Mesodermal cell (in vitro differentiated cells): ENCODE results near the gene AUTS2.

Experiments
- H3K27ac ChIP-seq: 2 replicates; pipeline ENCODE4 v1.7.0; 2013; ENCODE audit warnings: mild to moderate bottlenecking, low read depth, low read length, moderate library complexity; ENCODE audit not compliant: severe bottlenecking
- H3K36me3 ChIP-seq: 2 replicates; pipeline ENCODE4 v1.7.1; 2013; ENCODE audit warnings: mild to moderate bottlenecking, low read length, moderate library complexity; ENCODE audit not compliant: control insufficient read depth, insufficient read depth
- H3K4me1 ChIP-seq: one replicate; pipeline ENCODE4 v1.7.1; 2013; ENCODE audit warnings: mild to moderate bottlenecking, low read length; ENCODE audit not compliant: insufficient read depth, control insufficient read depth, poor library complexity, severe bottlenecking
- H3K4me3 ChIP-seq: 2 replicates; pipeline ENCODE4 v1.7.0; 2013; ENCODE audit warnings: low read length, control low read depth, mild to moderate bottlenecking; ENCODE audit not compliant: insufficient read depth, poor library complexity, severe bottlenecking; ENCODE audit errors: extremely low read depth
- H3K9me3 ChIP-seq: 2 replicates; pipeline ENCODE4 v1.7.1; 2013; ENCODE audit warnings: mild to moderate bottlenecking, low read length, moderate library complexity; ENCODE audit not compliant: control insufficient read depth
- WGBS, 2 experiments: methylation state at CpG; one replicate each; pipeline ENCODE4 v1.1.5; 2013; ENCODE audit warnings: missing lambda C conversion rate in 2 of 2; ENCODE audit not compliant: insufficient coverage in 2 of 2; 5-methylcytosine and 5-hydroxymethylcytosine counted together

AUTS2 gene

DNA sequence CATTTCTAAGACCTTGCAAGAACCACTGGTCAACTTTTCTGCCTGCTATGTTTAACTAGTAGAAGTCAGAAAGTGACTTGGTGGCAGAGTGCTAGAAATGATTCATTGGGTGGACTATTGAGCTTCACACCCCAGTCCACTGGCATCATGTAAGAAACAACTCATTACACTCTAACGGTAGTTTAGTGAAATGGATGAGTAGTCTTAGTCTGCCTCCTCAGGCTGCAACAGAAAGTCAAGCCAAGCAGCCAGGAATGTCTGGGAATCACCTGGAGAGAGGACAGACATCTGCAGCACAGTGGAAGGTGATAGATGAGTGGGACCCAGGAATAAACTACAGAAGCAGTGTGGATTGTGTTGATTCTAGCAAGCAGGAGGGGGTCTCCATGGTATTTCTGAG lies 125.4 kb downstream of the AUTS2 start:
- no peaks in the 10 kb centered on the region for H3K36me3 ChIP-seq
- H3K4me3 ChIP-seq = no peak overlapping the region
- H3K9me3 ChIP-seq = no peaks in the 10 kb centered on the region
- no CpG with 5 or more reads among the region's 1 CpG for WGBS, 2 experiments
- H3K27ac ChIP-seq = no peak overlapping the region
- H3K4me1 ChIP-seq = peaks cover 7% of the 10 kb centered on the region

DNA sequence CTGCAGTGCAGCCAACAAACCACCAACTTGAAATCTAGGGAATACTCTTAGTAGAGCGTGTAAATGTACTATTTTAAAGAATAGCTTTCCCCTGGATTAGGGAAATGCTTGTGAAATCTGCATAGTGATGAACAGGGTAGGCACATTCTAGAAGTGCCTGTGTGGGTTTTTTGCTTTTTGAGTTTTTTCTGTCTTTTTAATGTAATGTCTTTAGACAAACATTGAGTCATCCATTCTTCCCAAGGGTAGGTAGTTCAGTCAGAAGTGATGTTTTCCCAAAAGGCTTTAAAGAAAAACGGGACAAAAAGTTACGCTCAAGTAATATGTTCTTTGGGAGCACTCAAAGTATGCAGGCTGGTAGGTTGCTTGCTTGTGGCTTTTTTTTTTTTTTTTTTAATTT lies 130.0 kb downstream of the AUTS2 start:
- WGBS, 2 experiments = 79 to 100% methylated on average over 1 to 2 of the region's 3 CpGs
- Histone ChIP-seq H3K9me3 (no peaks in the 10 kb centered on the region), H3K27ac (no peak overlapping the region), H3K36me3 (no peaks in the 10 kb centered on the region), H3K4me3 (no peak overlapping the region), H3K4me1 (peaks cover 9% of the 10 kb centered on the region)

DNA sequence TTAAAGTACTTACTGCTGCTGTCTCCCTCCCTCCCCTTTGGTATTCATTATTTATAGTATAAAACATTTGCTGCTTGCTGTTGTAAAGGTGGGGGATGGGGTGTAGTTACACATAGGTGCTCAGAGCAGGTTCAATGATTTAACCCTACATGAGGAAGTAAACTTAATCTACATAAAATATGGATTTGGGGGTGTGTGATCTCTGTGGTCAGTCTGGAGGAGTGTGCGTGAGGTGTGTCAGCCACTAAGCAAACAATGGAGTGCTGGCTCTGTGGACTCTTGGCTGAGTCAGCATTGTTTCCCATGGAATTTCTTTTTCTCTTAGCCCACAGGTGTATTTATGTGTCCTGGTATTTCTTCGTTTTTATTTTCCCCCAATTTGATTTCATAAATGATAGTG lies 133.9 kb downstream of the AUTS2 start:
- H3K4me3 ChIP-seq = no peak overlapping the region
- H3K36me3 ChIP-seq = no peaks in the 10 kb centered on the region
- no peaks in the 10 kb centered on the region for H3K9me3 ChIP-seq
- peaks cover 20% of the 10 kb centered on the region for H3K4me1 ChIP-seq
- H3K27ac ChIP-seq = no peak overlapping the region
- 80 to 100% methylated on average over 1 of the region's 2 CpGs for WGBS, 2 experiments

DNA sequence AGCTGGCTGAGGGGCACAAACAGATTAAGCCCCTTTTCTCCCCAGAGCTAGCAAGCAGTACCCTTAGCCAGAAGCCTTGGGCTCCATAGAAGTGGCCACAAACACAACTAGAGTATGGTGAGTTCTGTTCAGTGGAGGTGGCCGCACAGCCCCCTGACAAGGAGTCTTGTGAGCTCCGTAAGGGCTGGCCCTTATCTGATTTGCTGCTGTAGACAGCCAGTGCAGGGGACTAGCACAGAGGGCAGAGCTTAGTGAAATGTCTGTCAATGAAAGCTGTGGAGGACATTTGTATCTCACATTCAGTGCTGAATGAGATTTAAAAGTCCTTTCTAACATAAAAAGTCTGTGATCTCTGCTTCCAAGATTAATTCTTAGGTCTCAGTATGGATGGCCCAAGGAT lies 137.3 kb downstream of the AUTS2 start:
- WGBS, 2 experiments = 60 to 83% methylated on average over 2 of the region's 2 CpGs
- no peak overlapping the region for H3K27ac ChIP-seq
- peaks cover 39% of the 10 kb centered on the region for H3K4me1 ChIP-seq
- no peak overlapping the region for H3K4me3 ChIP-seq
- no peaks in the 10 kb centered on the region for H3K36me3 ChIP-seq
- H3K9me3 ChIP-seq = no peaks in the 10 kb centered on the region

DNA sequence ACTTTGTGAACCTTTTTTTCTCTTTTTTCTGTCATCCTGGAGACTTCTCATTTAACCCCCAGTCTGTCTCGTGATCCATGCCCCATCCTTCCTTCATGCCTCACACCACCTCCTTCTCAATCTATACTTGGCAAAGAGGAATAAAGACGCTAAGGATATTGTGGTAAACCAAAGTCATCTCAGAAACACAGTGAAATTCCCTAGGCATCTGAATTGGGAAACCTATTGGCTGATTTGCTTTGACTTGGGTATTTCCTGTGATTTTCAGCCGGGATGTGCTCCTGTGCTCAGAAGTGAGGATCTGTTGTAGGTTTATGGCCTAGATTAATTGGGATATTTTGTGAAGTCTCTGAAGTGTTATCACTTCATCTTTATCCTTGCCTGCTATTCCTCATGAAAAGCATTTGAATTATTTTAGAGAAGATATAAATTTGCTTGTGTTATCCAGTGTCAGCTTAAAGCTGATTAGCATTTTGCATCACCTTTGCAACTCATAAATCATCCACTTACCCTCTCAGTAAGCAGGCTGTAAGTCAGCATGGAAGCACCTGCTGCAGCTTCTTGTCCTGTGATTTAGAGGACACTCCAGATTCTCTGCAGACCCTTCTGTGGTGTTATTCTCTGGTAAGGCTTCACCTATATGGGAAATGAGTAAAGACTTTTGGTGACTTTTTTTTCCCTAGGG lies 138.0 kb downstream of the AUTS2 start:
- no peaks in the 10 kb centered on the region for H3K9me3 ChIP-seq
- H3K4me3 ChIP-seq = no peak overlapping the region
- 80 to 83% methylated on average over 1 of the region's 3 CpGs for WGBS, 2 experiments
- H3K27ac ChIP-seq = no peak overlapping the region
- H3K4me1 ChIP-seq = peaks cover 39% of the 10 kb centered on the region
- no peaks in the 10 kb centered on the region for H3K36me3 ChIP-seq

DNA sequence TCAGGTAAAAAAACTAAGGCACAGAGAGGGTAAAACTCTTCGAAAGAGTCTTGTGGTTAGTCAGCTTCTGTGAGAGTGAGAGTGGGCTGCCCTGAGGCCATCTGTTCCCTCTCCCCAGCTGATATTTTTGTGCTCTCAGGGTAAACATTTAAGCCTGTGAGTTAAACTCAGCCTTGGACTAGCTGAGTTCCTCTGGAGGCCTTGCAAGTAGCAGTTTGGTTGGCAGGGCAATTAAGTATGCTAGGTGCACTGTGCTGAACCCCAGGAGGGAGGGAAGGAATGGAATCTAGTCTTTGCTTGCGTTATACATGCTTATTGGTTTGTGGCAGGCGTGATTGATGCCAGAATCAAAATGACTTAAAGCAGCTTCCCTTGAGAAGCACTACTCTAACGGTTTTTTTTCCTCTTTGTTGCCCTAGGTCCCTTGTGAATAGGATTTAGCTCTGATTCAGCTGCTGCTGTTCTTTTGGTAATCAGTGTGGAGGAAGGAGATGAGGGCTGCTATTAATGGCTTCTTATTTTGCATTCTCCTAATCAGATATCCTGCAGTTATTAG lies 140.2 kb downstream of the AUTS2 start:
- Histone ChIP-seq H3K36me3 (no peaks in the 10 kb centered on the region), H3K27ac (peak overlapping the region; percentile 61), H3K9me3 (no peaks in the 10 kb centered on the region), H3K4me3 (no peak overlapping the region), H3K4me1 (peaks cover 39% of the 10 kb centered on the region)
- WGBS, 2 experiments = 18 to 31% methylated on average over 2 to 3 of the region's 4 CpGs

DNA sequence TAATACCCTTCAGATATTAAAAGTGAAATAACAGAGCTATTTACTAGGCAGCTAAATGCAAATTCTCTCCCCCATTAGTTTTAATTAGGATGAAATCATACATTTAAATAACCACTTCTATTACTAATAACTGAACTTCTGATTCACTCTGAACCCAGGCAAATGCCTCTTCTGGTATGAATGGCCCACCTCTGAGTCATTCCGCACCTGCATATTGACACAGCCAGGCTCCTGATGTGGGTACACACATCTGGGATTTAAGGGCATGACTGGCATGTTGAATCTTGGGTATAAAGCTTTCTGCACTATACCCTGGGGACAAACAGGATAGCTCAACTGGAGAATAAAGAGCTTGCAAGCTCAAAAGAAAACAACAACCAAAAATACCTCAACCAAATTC lies 140.9 kb downstream of the AUTS2 start:
- H3K4me1 ChIP-seq = peaks cover 39% of the 10 kb centered on the region
- no peaks in the 10 kb centered on the region for H3K9me3 ChIP-seq
- H3K36me3 ChIP-seq = no peaks in the 10 kb centered on the region
- H3K4me3 ChIP-seq = no peak overlapping the region
- no peak overlapping the region for H3K27ac ChIP-seq
- 80% methylated on average over 1 of the region's 1 CpG; no CpG with 5 or more reads in 1 of the 2 experiments for WGBS, 2 experiments

DNA sequence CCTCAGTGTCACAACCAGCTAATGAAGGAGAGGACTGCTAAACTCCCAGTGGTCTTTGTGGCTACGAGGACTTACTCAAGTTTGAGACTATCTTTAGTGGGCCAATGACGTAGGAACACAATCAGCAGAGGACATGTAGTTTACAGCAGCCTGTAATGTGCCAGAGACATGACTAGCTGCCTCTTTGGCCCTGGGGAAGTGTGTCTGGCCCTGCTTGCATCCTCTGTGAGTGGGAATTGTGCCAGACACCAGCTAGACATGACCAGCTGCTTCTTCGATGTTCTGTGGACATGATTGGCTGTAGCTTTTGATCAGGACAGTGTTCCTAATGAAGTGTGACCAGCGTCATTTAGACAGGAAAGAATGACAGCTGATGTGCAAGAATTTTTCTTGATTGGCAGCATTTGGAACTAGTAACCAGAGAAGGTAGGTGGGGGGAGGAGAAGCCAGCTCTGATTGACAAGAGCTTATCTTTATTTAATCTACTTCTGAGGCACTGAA lies 141.7 kb downstream of the AUTS2 start:
- Histone ChIP-seq H3K27ac (peak overlapping the region; percentile 43), H3K4me1 (peaks cover 39% of the 10 kb centered on the region), H3K4me3 (no peak overlapping the region), H3K9me3 (no peaks in the 10 kb centered on the region), H3K36me3 (no peaks in the 10 kb centered on the region)
- 76 to 90% methylated on average over 4 of the region's 4 CpGs for WGBS, 2 experiments

DNA sequence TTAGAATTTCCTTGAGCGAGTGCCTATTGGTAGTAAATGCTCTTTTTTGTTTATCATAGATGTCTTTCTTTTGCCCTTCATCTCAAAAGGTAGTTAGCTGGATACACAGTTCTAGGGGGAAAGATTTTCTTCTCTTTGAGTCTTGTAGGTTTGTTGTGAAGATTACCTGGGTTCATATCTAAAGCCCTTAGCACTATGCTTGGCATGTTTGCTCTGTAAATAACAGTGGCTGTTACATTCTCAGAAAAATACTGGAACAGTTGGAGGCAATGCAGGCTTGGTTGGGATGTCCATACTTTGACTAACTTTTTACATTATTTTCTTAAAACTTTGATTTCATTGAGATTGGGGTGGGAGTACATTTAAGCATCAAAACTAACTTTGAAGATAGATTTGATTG lies 144.0 kb downstream of the AUTS2 start:
- Histone ChIP-seq H3K9me3 (no peaks in the 10 kb centered on the region), H3K27ac (no peak overlapping the region), H3K4me3 (no peak overlapping the region), H3K36me3 (no peaks in the 10 kb centered on the region), H3K4me1 (peaks cover 29% of the 10 kb centered on the region)
- 100% methylated on average over 1 of the region's 1 CpG; no CpG with 5 or more reads in 1 of the 2 experiments for WGBS, 2 experiments

DNA sequence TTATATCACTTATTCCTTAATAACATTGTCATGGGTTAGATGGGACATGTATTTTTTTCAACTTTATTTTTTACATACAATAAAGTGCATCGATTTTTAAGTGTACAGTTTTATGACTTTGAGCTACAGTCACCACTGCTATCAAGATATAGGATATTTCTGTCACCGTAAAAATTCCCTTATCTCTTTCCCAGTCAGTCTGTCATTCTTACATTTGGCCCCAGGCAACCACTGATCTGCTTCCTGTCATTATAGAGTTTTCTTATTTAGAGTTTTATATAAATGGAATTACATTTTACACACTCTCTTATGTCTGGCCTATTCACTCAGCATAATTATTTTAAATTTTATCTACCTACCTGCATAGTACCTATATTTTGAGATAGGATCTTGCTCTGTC lies 145.2 kb downstream of the AUTS2 start:
- Histone ChIP-seq H3K4me1 (peaks cover 23% of the 10 kb centered on the region), H3K27ac (no peak overlapping the region), H3K4me3 (no peak overlapping the region), H3K36me3 (no peaks in the 10 kb centered on the region), H3K9me3 (no peaks in the 10 kb centered on the region)
- no CpG with 5 or more reads among the region's 2 CpGs for WGBS, 2 experiments

DNA sequence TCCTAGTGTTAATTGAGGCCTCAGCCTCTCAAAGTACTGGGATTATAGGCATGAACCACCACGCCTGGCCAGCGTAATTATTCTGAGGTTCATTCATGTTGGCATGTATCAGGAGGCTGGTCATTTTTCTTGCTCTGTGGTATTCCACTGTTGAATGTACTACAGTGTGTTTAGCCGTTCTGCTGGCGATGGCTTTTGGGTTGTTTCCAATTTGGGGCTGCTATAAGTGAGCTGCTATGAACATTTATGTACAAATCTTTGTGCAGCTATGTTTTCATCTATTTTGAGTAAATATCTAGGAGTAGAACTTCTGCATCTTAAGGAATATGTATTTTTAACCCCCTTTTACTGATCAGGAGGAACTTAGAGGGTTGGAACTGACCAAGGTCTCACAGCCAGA lies 145.8 kb downstream of the AUTS2 start:
- WGBS, 2 experiments = 81 to 100% methylated on average over 2 of the region's 4 CpGs

More for the DNA sequence above, 145.8 kb downstream of the AUTS2 start:
- Histone ChIP-seq H3K36me3 (no peaks in the 10 kb centered on the region), H3K4me3 (no peak overlapping the region), H3K27ac (no peak overlapping the region), H3K4me1 (peaks cover 23% of the 10 kb centered on the region), H3K9me3 (no peaks in the 10 kb centered on the region)
